Activated T-helper 1 cell treated with anti-CD3 and anti-CD28 coated beads, Interleukin-12 subunit alpha, Interleukin-12 subunit beta, Interleukin-2, Interleukin-4 antibody, amounts not matched to agents 30 ng/mL and 10 ng/mL and 1 ng/mL, durations not matched to agents 14 hours and 24 hours and 36 hours (primary cell): Measurements from ENCODE around the gene LYRM2. TPM values are rescaled to one million over a fixed set of nuclear protein-coding genes. Genes with fewer than 3 reads are reported as not detected.
"Not testable (repeated sequence)": the region's sequence is repeated elsewhere in the genome, so short reads cannot be mapped to it uniquely, and the experiment has no call there.

ENCODE experiments used
- DNase-seq: peaks from one replicate; pipeline ENCODE4 v3.0.0; 2021; ENCODE audit warnings: low spot score
- H3K27ac Mint-ChIP-seq: one replicate; pipeline ENCODE4 v1.8.0; 2021; ENCODE audit warnings: mild to moderate bottlenecking, mixed read lengths
- H3K27me3 Mint-ChIP-seq: one replicate; pipeline ENCODE4 v1.8.0; 2022; ENCODE audit warnings: mild to moderate bottlenecking, moderate library complexity, mixed read lengths; ENCODE audit not compliant: insufficient read depth
- H3K36me3 Mint-ChIP-seq: one replicate; pipeline ENCODE4 v1.8.0; 2021; ENCODE audit warnings: low read depth, mixed read lengths
- H3K4me1 Mint-ChIP-seq: one replicate; pipeline ENCODE4 v1.8.0; 2021; ENCODE audit warnings: low read depth, mixed read lengths
- H3K4me3 Mint-ChIP-seq: one replicate; pipeline ENCODE4 v1.8.0; 2021; ENCODE audit warnings: mild to moderate bottlenecking, moderate library complexity, mixed read lengths
- H3K9me3 Mint-ChIP-seq: one replicate; pipeline ENCODE4 v1.8.0; 2021; ENCODE audit warnings: mixed read lengths
- intact Hi-C: fragments of 100-400 bp; cut with micrococcal nuclease; formaldehyde crosslinking; loops from one replicate; pipeline ENCODE4 v1.15.1; 2024
- total RNA-seq: library from RNA; stranded (reverse); gene quantifications from 2 replicates; pipeline ENCODE4 v1.2.3, GENCODE V29; 2022

The LYRM2 gene
- total RNA-seq, 1 donor from 2014 or later = 32.8 TPM

- no peaks in the 10 kb centered on the region for H3K27me3 Mint-ChIP-seq
- no peak for DNase-seq
- intact Hi-C loops = no loop called here
- no peak overlapping the region for H3K4me3 Mint-ChIP-seq
- no peak overlapping the region for H3K27ac Mint-ChIP-seq
- no peaks in the 10 kb centered on the region for H3K9me3 Mint-ChIP-seq
- H3K4me1 Mint-ChIP-seq = no peaks in the 10 kb centered on the region
- peaks cover 48% of the 10 kb centered on the region for H3K36me3 Mint-ChIP-seq
Observed at GRCh38 chr6:89667872-89668556, 29.5 kb upstream of the LYRM2 start.

DNA sequence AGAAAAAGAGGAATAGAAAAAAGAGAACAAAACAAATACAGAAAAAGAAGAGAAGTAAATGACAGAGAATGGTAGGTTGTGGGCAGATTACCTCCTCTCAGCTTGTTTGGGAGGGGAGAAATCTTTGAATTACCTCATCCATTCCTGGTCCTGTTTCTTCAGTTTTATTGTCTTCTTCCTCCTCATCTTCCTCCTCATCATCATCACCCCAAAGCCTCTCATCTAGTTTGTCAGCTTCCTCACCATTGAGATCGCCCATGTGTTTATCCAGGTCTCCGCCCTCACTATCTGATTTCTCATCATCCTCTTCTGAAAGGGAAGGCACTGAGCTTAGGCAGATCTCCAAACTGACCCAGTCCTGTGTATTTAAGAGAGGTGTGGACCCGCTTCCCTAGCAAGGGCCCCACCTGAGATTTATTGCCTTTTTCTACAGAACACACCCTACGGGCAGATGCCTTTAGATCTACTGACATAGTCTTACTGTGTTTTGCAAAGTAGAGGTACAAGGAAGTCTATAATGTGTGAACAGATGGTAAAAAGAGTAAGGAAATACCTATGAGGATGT is 24.2 kb upstream of the LYRM2 start:
- peak overlapping the region; percentile 9 for H3K27ac Mint-ChIP-seq
- H3K9me3 Mint-ChIP-seq = no peaks in the 10 kb centered on the region
- DNase-seq = no peak
- intact Hi-C loops = no loop called here
- peaks cover 6% of the 10 kb centered on the region for H3K4me1 Mint-ChIP-seq
- H3K4me3 Mint-ChIP-seq = no peak overlapping the region
- H3K27me3 Mint-ChIP-seq = no peaks in the 10 kb centered on the region
- peaks cover 44% of the 10 kb centered on the region for H3K36me3 Mint-ChIP-seq

DNA sequence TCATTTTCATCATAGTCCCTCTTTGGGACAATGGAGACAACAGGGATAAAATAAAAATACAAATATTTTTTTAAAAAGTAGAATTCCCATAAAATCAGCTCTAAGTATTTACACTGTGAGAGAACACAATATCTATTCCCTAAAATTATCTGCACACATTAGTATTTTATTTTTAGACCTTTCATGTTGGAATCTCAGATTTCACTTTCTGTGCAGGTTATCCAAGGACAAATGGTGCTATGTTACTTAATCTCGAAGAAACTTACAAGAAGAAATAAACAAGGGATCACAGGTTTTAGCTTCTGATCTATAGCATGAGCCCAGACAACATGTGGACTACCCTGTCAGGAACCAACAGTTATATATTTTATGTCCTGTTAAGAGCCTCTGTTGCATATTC is 23.0 kb upstream of the LYRM2 start:
- peaks cover 6% of the 10 kb centered on the region for H3K4me1 Mint-ChIP-seq
- H3K36me3 Mint-ChIP-seq = peaks cover 54% of the 10 kb centered on the region

DNA sequence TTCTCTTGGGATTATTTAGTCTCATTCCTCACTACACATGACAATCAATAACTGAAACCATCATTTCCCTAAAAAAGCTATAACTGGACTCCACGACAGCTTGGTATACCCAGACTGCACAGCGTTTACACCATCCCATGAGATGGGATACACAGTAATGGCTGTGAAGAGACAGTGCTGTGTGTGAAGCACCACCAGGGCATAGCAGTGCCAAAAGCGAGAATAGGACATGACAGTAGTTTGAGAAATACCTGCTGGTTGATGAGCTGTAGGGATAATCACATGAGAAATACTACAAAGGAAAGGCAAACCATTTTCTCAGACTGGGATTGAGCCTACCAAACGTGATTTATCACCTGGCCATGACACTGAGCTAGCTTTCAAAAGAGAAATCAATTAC is 22.4 kb upstream of the LYRM2 start:
- peaks cover 50% of the 10 kb centered on the region for H3K36me3 Mint-ChIP-seq
- no peak for DNase-seq
- peaks cover 6% of the 10 kb centered on the region for H3K4me1 Mint-ChIP-seq
- H3K4me3 Mint-ChIP-seq = no peak overlapping the region
- intact Hi-C loops = no loop called here
- H3K9me3 Mint-ChIP-seq = no peaks in the 10 kb centered on the region
- no peak overlapping the region for H3K27ac Mint-ChIP-seq
- H3K27me3 Mint-ChIP-seq = no peaks in the 10 kb centered on the region

More for the DNA sequence above, 23.0 kb upstream of the LYRM2 start:
- no peak overlapping the region for H3K27ac Mint-ChIP-seq
- intact Hi-C loops = no loop called here
- H3K9me3 Mint-ChIP-seq = no peaks in the 10 kb centered on the region
- no peak for DNase-seq
- no peak overlapping the region for H3K4me3 Mint-ChIP-seq
- H3K27me3 Mint-ChIP-seq = no peaks in the 10 kb centered on the region

DNA sequence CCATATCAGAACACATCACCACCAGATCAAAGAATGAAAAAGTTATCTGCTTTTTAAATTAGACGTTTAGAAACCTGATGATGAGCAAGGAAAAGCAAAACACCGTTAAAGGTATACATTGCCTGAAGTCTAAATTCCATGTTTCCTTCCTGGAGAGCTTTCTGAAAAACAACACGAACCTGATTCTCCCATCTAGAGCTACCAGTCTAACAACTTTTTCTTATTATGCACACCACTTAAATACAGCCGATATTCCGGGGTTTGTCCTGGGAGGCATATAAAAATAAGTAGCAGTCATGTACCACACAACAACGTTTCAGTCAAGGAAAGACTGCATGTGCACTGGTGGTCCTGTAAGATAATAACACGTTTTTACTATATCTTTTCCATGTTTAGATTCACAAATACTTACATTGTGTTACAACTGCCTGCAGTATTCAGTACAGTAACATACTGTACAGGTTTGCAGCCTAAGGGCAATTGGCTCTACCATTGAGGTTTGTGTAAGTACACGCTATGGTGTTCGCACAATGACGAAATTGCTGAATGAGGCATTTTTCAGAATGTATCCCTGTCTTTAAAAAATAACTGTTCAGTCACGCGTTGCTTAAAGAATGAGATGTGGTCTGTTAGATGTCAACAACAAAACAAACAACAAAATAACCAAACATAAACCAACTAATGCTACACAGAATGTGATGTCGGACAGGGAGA is 19.1 kb upstream of the LYRM2 start:
- no peak for DNase-seq
- intact Hi-C loops = no loop called here
- Mint-ChIP-seq H3K4me1 (peaks cover 2% of the 10 kb centered on the region), H3K27ac (no peak overlapping the region), H3K9me3 (no peaks in the 10 kb centered on the region), H3K36me3 (peaks cover 46% of the 10 kb centered on the region), H3K27me3 (no peaks in the 10 kb centered on the region), H3K4me3 (no peak overlapping the region)

- Mint-ChIP-seq H3K4me1 (no peaks in the 10 kb centered on the region), H3K27ac (no peak overlapping the region), H3K27me3 (no peaks in the 10 kb centered on the region), H3K4me3 (no peak overlapping the region), H3K9me3 (no peaks in the 10 kb centered on the region), H3K36me3 (peaks cover 48% of the 10 kb centered on the region)
- intact Hi-C loops = no loop called here
- no peak for DNase-seq
Observed at GRCh38 chr6:89655122-89655521, 16.6 kb upstream of the LYRM2 start.

DNA sequence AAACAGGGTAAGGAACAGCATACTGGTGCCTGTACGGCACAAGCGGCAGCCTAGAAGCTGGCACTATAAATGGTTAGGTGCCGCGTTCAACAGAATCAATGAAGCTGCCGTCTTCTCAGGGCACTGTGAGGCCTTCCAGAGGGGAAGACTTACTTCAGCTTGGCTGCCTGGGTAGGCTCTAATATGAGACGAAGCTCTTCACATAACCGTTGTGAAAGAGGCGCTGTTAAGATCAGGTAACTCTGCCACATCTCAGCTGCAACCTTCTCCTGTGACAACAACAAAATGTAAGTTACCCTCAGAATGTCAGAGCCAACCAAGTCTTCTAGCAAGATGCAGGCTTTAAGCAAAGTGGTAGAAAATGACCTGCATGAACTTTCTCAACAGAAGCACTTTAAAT is 12.0 kb upstream of the LYRM2 start:
- Mint-ChIP-seq H3K9me3 (no peaks in the 10 kb centered on the region), H3K4me3 (no peak overlapping the region), H3K27ac (no peak overlapping the region), H3K36me3 (peaks cover 39% of the 10 kb centered on the region), H3K4me1 (no peaks in the 10 kb centered on the region), H3K27me3 (no peaks in the 10 kb centered on the region)
- DNase-seq = no peak
- intact Hi-C loops = no loop called here

DNA sequence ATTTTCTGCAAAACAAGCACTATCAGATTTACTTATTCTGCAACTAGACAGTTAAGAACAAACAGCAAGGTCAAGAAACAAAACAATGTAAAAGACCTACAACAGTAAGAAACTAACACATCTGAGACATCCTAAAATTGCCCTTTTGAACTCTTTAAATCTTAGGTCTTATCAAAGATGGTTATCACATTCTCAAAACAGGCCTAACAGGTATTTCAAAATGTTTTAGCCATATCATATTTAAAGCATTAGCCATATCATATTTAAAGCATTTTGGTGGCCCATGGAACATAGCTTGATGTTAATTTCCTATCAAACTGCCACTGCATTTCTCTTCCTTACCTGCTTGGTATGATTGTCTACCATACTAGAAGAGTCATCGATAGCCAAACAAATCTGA is 11.1 kb upstream of the LYRM2 start:
- DNase-seq = no peak
- Mint-ChIP-seq H3K27ac (no peak overlapping the region), H3K27me3 (no peaks in the 10 kb centered on the region), H3K4me3 (no peak overlapping the region), H3K9me3 (no peaks in the 10 kb centered on the region), H3K4me1 (peaks cover 3% of the 10 kb centered on the region), H3K36me3 (peaks cover 38% of the 10 kb centered on the region)
- intact Hi-C loops = no loop called here

- Mint-ChIP-seq H3K27me3 (no peaks in the 10 kb centered on the region), H3K27ac (no peak overlapping the region), H3K4me1 (peaks cover 11% of the 10 kb centered on the region), H3K4me3 (no peak overlapping the region), H3K9me3 (no peaks in the 10 kb centered on the region), H3K36me3 (peaks cover 43% of the 10 kb centered on the region)
- intact Hi-C loops = no loop called here
- no peak for DNase-seq
Observed at GRCh38 chr6:89644864-89645263, 6.3 kb upstream of the LYRM2 start.

DNA sequence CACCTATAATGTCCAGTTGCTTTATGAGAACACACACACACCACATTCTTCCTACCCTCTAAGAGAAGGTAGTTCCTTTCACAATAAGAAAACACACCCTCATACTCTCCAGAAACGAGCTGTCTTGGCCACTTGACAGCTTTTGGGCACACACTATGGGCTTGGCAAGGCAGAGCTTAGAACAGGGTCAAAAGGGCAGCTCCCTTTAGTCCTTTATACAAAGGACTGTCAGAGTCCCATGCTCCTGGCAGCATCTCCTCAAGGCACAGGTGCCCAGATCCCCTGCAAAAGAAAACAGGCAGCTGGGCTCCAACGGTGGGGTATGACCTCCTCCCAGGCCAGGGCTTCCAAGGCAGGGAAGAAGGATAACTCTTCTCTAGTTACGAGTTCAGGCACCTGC is 4.9 kb upstream of the LYRM2 start:
- intact Hi-C loops = no loop called here
- Mint-ChIP-seq H3K9me3 (no peaks in the 10 kb centered on the region), H3K27ac (no peak overlapping the region), H3K36me3 (peaks cover 42% of the 10 kb centered on the region), H3K4me3 (no peak overlapping the region), H3K4me1 (peaks cover 23% of the 10 kb centered on the region), H3K27me3 (no peaks in the 10 kb centered on the region)
- no peak for DNase-seq

GRCh38 chr6:89642956-89643355 is 4.4 kb upstream of the LYRM2 start:
- peaks cover 45% of the 10 kb centered on the region for H3K36me3 Mint-ChIP-seq
- H3K27ac Mint-ChIP-seq = no peak overlapping the region
- intact Hi-C loops = no loop called here
- no peak overlapping the region for H3K4me3 Mint-ChIP-seq
- DNase-seq = no peak
- H3K4me1 Mint-ChIP-seq = peaks cover 23% of the 10 kb centered on the region
- H3K9me3 Mint-ChIP-seq = no peaks in the 10 kb centered on the region
- H3K27me3 Mint-ChIP-seq = no peaks in the 10 kb centered on the region

GRCh38 chr6:89641581-89641980 is 3.0 kb upstream of the LYRM2 start:
- DNase-seq, intact Hi-C loops, H3K9me3 Mint-ChIP-seq, H3K27ac Mint-ChIP-seq, H3K4me3 Mint-ChIP-seq, H3K27me3 Mint-ChIP-seq: not testable (repeated sequence)
- peaks cover 46% of the 10 kb centered on the region for H3K36me3 Mint-ChIP-seq
- H3K4me1 Mint-ChIP-seq = peaks cover 28% of the 10 kb centered on the region

- H3K4me3 Mint-ChIP-seq = no peak overlapping the region
- no peaks in the 10 kb centered on the region for H3K27me3 Mint-ChIP-seq
- no peaks in the 10 kb centered on the region for H3K9me3 Mint-ChIP-seq
- peaks cover 50% of the 10 kb centered on the region for H3K36me3 Mint-ChIP-seq
- peaks cover 34% of the 10 kb centered on the region for H3K4me1 Mint-ChIP-seq
- DNase-seq = no peak
- intact Hi-C loops = no loop called here
- peak overlapping the region; percentile 1 for H3K27ac Mint-ChIP-seq
Observed at GRCh38 chr6:89640804-89641203, 2.3 kb upstream of the LYRM2 start.
